NCI-H446 treated with DMSO at 0.1 percent for 48 hours (cell line): ENCODE results near the gene S100A9.
"Not testable (repeated sequence)": the region's sequence is repeated elsewhere in the genome, so short reads cannot be mapped to it uniquely, and the experiment has no call there.

Experiments
- DNase-seq: peaks from one replicate; lab custom pipeline; 2025; lab: John Stamatoyannopoulos, UW

Gene S100A9

GRCh38 chr1:153390938-153391710 is 33.5 kb downstream of the S100A9 start, which contains the start of gene S100A8:
Gene S100A8, minus strand, starts transcription at chr1:153391073. Its CDS starts 538 bp downstream, at chr1:153390535.
- no peak for DNase-seq

GRCh38 chr1:153392258-153392657 is 34.6 kb downstream of the S100A9 start:
- no peak for DNase-seq

- DNase-seq = no peak
Measured at GRCh38 chr1:153392822-153393221, 35.2 kb downstream of the S100A9 start.

- DNase-seq = no peak
Measured at GRCh38 chr1:153393926-153394325, 36.3 kb downstream of the S100A9 start.

DNA sequence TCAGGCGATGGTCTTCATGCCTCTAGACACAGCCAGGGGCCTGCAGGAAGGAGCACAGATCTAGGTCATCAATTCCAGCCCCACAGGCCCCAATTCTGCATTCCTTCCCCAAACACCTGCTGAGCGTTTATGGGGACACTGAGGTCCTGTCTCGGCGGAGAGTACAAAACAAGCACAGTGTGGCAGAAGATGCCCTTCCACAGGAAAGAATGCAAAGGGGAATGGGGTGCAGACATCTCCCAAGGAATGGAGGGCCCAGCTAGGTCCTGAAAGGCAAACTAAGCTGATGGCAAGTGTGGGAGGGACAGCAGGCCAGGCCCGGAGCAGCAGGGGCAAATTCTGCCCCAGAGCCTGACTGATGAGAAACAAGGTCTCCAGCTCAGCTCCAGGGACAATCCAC is 36.7 kb downstream of the S100A9 start:
- DNase-seq = no peak

DNA sequence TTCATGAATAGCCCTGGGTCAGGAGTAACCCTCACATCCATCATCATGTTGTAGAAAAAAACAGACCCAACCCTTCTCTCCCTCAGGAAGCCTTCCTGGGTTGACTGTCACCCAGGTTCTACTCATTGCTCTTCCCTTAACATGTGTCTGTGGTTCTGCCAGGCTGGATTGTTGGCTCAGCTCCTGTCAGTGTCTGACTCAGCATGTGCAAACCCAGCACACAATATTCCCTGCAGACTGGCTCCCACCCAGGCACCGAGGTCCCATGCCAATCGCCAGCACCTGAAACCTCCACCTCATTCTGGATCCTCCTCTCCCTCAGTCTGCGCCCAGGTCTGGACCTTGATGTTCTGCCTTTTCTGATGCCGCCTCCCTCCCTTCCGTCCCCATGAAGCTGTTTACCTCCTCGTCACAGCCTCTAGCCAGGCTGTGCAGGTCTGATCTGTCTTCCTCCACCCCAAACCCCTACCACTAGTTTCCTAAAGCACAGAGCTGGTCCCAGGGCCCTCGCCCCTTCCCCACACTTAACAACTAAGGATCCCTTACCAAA is 37.6 kb downstream of the S100A9 start:
- no peak for DNase-seq

- DNase-seq = no peak
Measured at GRCh38 chr1:153395776-153396175, 38.1 kb downstream of the S100A9 start.

DNA sequence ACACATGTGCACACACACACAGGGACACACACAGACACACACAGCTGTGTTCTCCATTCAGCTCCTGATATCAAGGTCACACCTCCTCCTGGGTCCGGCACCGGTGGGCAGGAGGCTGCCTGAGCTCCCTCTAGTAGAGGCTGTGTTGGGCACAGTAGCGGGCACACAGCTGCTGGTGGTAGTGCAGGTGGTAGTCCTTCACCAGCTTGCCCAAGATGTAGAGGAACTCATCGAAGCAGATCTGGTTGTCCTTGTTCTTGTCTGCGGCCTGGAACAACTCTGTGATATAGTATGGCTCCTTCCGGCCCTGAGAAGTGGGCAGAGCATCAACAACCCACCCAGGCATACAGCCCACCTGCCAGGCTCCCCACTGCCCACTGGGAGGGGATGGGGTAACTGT is 38.8 kb downstream of the S100A9 start:
- no peak for DNase-seq

DNA sequence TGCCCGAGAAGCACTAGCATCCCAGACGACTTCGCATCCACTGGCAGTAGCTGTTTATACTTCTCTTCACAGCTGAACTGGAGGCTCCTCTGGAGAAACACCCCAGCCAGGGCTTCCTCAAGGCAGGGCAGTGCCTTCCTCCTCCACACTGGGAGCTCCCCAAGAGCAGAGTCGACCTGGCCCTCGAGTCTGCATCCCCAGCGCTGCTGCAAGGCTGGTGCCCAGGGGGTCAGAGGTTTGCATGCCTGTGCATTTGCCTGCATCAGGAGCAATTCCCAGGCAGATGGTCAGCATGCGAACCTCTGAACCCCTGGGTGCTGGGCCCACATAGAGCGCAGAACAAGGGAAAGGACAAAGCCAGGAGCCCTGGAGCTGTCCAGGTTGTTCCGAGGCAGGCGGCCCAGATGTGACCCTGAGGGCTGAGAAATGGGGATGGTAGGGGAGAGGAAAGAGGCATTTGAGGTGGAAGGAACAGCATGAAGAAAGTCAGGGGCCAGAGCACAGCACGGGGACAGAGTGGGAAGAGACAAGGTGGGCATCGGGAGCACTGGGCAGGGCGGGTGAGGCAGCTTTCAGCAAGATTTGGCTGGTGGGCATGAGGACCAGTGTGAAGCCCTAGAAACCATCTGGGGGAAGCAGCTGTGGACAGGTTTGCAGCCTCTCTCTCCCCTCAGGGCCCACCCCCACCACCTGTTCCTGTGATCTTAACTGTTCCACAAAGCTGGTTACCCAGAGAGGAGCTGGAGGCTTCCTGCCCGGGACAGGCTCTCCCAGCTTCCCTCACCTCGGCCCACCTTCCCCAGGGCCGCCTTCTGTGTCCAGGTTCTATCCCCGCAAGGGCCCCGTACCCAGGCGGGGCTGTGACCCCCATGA is 39.6 kb downstream of the S100A9 start:
- no peak for DNase-seq

GRCh38 chr1:153397924-153398651 is 40.4 kb downstream of the S100A9 start:
- no peak for DNase-seq

DNA sequence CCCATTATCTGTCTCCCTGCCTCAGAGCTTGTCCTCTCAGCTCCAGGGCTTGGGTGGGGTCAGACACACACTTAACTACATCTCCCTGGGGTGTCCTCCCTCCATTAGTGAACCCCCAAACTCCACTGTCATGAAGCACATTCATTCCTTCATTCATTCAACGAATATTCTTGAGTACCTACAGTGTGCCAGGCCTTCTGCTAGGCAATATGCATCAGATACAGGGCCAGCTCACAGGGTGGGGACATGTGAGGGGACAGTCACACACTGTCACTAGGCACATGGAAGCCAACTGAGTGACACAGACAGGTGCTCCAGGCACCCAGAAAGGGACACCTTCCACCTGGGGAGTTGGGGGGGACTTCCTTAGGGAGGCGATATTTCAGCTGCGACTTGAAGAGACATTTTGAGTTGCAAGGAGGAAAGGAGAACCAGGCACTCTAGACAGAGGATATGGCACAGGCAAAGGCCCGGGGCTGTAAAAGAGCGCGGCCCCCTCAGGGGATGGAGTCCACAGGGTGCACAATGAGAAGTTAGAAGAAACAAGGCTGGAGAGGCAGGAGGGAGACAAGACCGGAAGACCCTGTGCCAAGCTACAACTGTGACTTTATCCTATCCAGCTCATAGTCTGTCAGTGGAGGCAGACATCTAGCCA is 41.9 kb downstream of the S100A9 start:
- DNase-seq = no peak

DNA sequence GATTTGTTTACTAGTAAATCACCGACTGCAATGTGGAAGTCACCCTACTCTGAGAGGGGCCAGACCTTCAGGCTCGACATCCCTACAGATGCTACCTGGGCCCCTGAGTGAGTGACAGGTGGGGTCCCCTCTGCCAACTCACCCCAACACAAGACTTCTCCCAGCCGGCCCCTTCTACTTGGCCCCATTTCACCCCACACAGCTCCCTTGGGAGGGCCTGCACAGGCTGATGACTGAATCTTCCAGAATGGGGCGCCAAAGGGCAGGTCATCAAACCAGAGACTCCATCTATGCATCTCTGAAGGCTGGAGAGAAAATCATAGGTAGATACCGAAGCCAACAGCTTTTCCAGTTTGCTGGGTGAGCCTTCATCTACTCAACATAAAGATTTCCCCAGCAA is 42.6 kb downstream of the S100A9 start:
- DNase-seq = no peak

DNA sequence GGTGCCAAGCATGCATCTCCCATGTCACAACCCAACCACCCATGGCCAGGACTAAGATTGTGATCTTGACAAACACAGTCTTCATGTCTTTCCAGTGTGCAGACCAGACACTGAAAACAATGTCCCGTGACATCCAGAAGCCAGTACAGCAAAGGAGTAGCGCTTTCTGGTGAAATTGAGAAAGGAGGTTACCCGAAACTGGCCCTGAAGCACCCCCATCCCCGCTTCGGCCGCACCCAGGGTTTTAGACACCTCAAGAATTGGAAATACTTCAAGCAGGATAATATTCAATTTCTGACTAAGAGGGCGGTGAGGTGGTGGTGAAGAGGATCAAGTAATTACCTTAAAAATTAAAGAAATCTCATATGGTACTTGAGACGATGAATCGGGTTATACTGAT is 43.8 kb downstream of the S100A9 start:
- no peak for DNase-seq

GRCh38 chr1:153402226-153402625 is 44.6 kb downstream of the S100A9 start:
- DNase-seq = no peak

- DNase-seq = no peak
Measured at GRCh38 chr1:153403421-153404085, 45.9 kb downstream of the S100A9 start.

DNA sequence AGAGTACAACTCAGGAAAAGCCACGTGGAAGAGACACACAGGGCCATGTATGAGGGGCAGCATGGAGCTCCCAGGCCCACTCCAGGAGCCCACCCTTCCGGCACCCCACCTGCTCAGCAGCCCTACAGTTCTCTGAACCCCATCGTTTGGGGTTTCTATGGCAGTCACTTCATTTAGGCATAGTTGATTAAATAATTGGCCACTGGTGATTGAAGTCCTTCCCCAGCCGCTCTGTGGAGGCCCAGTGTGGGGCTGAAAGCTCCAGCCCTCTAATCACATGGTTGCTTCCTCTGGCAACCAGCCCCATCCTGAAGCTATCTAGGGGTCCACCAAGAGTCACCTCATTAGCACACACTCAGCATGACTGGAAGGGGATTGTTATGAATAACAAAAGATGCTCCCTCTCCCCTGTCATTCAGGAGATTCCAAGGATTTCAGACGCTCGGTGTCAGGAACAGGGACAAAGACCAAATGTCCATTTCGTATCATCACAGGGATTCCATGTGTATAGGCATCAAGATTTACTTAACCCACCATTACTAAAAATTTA is 46.5 kb downstream of the S100A9 start:
- DNase-seq = no peak

GRCh38 chr1:153404768-153405167 is 47.1 kb downstream of the S100A9 start:
- DNase-seq = no peak

- not testable (repeated sequence) for DNase-seq
Measured at GRCh38 chr1:153405825-153406599, 48.4 kb downstream of the S100A9 start.

DNA sequence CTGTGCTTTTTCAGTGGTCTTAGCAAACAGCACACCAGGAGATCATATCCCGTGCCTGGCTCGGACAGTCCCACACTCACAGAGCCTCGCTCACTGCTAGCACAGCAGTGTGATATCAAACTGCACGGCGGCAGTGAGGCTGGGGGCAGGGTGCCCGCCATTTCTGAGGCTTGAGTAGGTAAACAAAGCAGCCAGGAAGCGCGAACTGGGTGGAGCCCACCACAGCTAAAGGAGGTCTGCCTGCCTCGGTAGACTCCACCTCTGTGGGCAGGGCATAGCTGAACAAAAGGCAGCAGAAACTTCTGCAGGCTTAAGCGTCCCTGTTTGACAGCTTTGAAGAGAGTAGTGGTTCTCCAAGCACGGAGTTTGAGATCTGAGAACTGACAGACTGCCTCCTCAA is 49.6 kb downstream of the S100A9 start:
- DNase-seq = not testable (repeated sequence)
